ENCODE results near the gene DNAJB6. TPM values are rescaled to one million over a fixed set of nuclear protein-coding genes. Genes with fewer than 3 reads are reported as not detected.

The DNAJB6 gene
- total RNA-seq, 1 experiment from 2014 or later: 124 TPM

- POLR2A ChIA-PET: interaction anchor here (1.2 kb wide), 1 partner anchor 10 kb away, joined by 4 read pairs; no protein-coding TSS in a partner anchor
- no peak overlapping the region for H3K27ac Mint-ChIP-seq (ENCODE audit: low read depth, unreplicated experiment)
- no peaks in the 10 kb centered on the region for H3K27me3 Mint-ChIP-seq (ENCODE audit: insufficient read depth, unreplicated experiment)
- no peaks in the 10 kb centered on the region for H3K9me3 Mint-ChIP-seq (ENCODE audit: unreplicated experiment)
- no peaks in the 10 kb centered on the region for H3K4me1 Mint-ChIP-seq (ENCODE audit: insufficient read depth, unreplicated experiment)
- H3K36me3 Mint-ChIP-seq (ENCODE audit: insufficient read depth, unreplicated experiment): peaks cover 72% of the 10 kb centered on the region
- H3K4me3 Mint-ChIP-seq (ENCODE audit: unreplicated experiment): no peak overlapping the region
- no TSS peak for BruUV-seq (replicated peaks)
- intact Hi-C loops (cut with micrococcal nuclease): no loop called here
- CTCF ChIA-PET: interaction anchor here (0.6 to 1.0 kb wide), 3 partner anchors 13 to 204 kb away, joined by 3 read pairs; no protein-coding TSS in a partner anchor
- no peak for DNase-seq (ENCODE audit: unreplicated experiment)
- no peak for TF ChIP-seq CTCF (IDR thresholded peaks at IDR 0.05; ENCODE audit: unreplicated experiment)
Measured at GRCh38 chr7:157373493-157373892, 36.7 kb downstream of the DNAJB6 start.

GRCh38 chr7:157375410-157375809 lies 38.6 kb downstream of the DNAJB6 start:
- no peak for DNase-seq (ENCODE audit: unreplicated experiment)
- H3K36me3 Mint-ChIP-seq (ENCODE audit: insufficient read depth, unreplicated experiment): peaks cover 71% of the 10 kb centered on the region
- H3K4me3 Mint-ChIP-seq (ENCODE audit: unreplicated experiment): no peak overlapping the region
- no peak for TF ChIP-seq CTCF (IDR thresholded peaks at IDR 0.05; ENCODE audit: unreplicated experiment)
- no peaks in the 10 kb centered on the region for H3K9me3 Mint-ChIP-seq (ENCODE audit: unreplicated experiment)
- intact Hi-C loops (cut with micrococcal nuclease): no loop called here
- ChIA-PET POLR2A (interaction anchor here (0.9 kb wide), 1 partner anchor 14 kb away, joined by 4 read pairs; no protein-coding TSS in a partner anchor), CTCF (interaction anchor here (0.5 to 1.9 kb wide), 4 partner anchors 8 to 13 kb away, joined by 3 to 15 read pairs (median 4); no protein-coding TSS in a partner anchor)
- H3K4me1 Mint-ChIP-seq (ENCODE audit: insufficient read depth, unreplicated experiment): no peaks in the 10 kb centered on the region
- H3K27me3 Mint-ChIP-seq (ENCODE audit: insufficient read depth, unreplicated experiment): no peaks in the 10 kb centered on the region
- no peak overlapping the region for H3K27ac Mint-ChIP-seq (ENCODE audit: low read depth, unreplicated experiment)
- BruUV-seq (replicated peaks): no TSS peak

GRCh38 chr7:157377436-157378124 lies 40.8 kb downstream of the DNAJB6 start:
- H3K4me1 Mint-ChIP-seq (ENCODE audit: insufficient read depth, unreplicated experiment): no peaks in the 10 kb centered on the region
- no TSS peak for BruUV-seq (replicated peaks)
- POLR2A ChIA-PET: interaction anchor here (0.6 to 1.6 kb wide), 2 partner anchors 20 to 21 kb away, joined by 3 to 4 read pairs; no protein-coding TSS in a partner anchor
- H3K36me3 Mint-ChIP-seq (ENCODE audit: insufficient read depth, unreplicated experiment): peaks cover 67% of the 10 kb centered on the region
- CTCF ChIA-PET: interaction anchor here (1.3 kb wide), 1 partner anchor 20 kb away, joined by 4 read pairs; no protein-coding TSS in a partner anchor
- no peak overlapping the region for H3K27ac Mint-ChIP-seq (ENCODE audit: low read depth, unreplicated experiment)
- DNase-seq (ENCODE audit: unreplicated experiment): no peak
- H3K27me3 Mint-ChIP-seq (ENCODE audit: insufficient read depth, unreplicated experiment): no peaks in the 10 kb centered on the region
- no peaks in the 10 kb centered on the region for H3K9me3 Mint-ChIP-seq (ENCODE audit: unreplicated experiment)
- TF ChIP-seq CTCF (IDR thresholded peaks at IDR 0.05; ENCODE audit: unreplicated experiment): no peak
- no peak overlapping the region for H3K4me3 Mint-ChIP-seq (ENCODE audit: unreplicated experiment)
- intact Hi-C loops (cut with micrococcal nuclease): no loop called here

GRCh38 chr7:157378390-157378789 lies 41.6 kb downstream of the DNAJB6 start:
- Mint-ChIP-seq H3K27me3 (ENCODE audit: insufficient read depth, unreplicated experiment) (no peaks in the 10 kb centered on the region), H3K4me1 (ENCODE audit: insufficient read depth, unreplicated experiment) (no peaks in the 10 kb centered on the region), H3K27ac (ENCODE audit: low read depth, unreplicated experiment) (no peak overlapping the region), H3K4me3 (ENCODE audit: unreplicated experiment) (no peak overlapping the region), H3K9me3 (ENCODE audit: unreplicated experiment) (no peaks in the 10 kb centered on the region), H3K36me3 (ENCODE audit: insufficient read depth, unreplicated experiment) (peaks cover 67% of the 10 kb centered on the region)
- CTCF ChIA-PET: interaction anchor here (0.7 to 1.9 kb wide), 4 partner anchors 9 to 19 kb away, joined by 3 to 17 read pairs (median 4); no protein-coding TSS in a partner anchor
- intact Hi-C loops (cut with micrococcal nuclease): no loop called here
- TF ChIP-seq CTCF (IDR thresholded peaks at IDR 0.05; ENCODE audit: unreplicated experiment): no peak
- POLR2A ChIA-PET: interaction anchor here (1.3 to 1.6 kb wide), 2 partner anchors 9 to 22 kb away, joined by 4 read pairs; no protein-coding TSS in a partner anchor
- DNase-seq (ENCODE audit: unreplicated experiment): no peak
- no TSS peak for BruUV-seq (replicated peaks)

Measured in MCF 10A (cell line).